Measurements from ENCODE around the gene ZAR1L. TPM values are rescaled to one million over a fixed set of nuclear protein-coding genes. Genes with fewer than 3 reads are reported as not detected.

ZAR1L gene
- total RNA-seq, 2 experiments from 2014 or later, result not detected

DNA sequence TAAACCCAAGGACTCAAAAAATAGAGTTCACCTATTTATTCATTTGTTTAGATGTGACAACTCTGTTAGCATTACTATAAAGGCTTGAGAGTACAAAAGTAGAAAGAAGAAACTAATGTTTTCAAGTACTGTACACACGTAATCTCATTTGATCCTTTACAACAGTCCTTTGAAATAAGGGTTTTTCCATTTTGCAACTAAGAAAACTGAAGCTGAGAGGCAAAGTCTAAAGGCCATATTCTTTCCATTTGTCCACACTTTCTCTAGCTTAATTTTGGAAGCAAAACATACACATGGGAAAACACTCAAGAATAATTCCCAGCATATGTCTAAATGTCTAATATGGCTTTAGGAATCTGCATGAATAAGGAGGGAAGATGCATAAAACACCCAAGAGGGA lies 34.1 kb downstream of the ZAR1L start:
- no peaks in the 10 kb centered on the region for H3K27me3 Mint-ChIP-seq

DNA sequence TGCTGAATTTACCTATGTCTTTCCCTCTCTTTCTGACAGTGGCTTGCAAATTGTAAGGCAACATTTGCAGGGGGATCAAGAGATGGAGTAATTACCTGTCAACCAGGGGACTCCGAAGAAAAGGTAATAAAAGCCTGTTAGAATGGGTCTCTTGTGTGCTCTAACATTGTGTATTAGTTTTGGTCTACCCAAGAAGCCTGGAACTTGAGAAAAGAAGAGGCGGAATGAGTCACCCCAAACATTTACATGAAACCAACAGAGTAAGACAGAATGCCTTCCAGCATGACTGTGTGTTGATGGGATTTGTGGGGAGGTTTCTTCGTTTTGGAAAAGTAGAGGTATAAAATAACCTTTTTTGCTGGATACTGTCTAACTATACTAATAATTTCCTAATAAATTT lies 36.7 kb downstream of the ZAR1L start:
- POLR2A ChIA-PET, result no interaction called here
- H3K4me3 ChIP-seq (ENCODE audit: low read length), result no peak overlapping the region
- no peak overlapping the region for H3K27ac ChIP-seq (ENCODE audit: low read depth in 1 of 2, low read length in 2 of 2)
- Mint-ChIP-seq H3K36me3 (ENCODE audit: low read depth) (peaks cover 31% of the 10 kb centered on the region), H3K4me1 (ENCODE audit: low read depth) (no peaks in the 10 kb centered on the region), H3K4me3 (no peak overlapping the region), H3K9me3 (no peaks in the 10 kb centered on the region), H3K27ac (no peak overlapping the region), H3K27me3 (no peaks in the 10 kb centered on the region)
- TF ChIP-seq, protein P1, sequence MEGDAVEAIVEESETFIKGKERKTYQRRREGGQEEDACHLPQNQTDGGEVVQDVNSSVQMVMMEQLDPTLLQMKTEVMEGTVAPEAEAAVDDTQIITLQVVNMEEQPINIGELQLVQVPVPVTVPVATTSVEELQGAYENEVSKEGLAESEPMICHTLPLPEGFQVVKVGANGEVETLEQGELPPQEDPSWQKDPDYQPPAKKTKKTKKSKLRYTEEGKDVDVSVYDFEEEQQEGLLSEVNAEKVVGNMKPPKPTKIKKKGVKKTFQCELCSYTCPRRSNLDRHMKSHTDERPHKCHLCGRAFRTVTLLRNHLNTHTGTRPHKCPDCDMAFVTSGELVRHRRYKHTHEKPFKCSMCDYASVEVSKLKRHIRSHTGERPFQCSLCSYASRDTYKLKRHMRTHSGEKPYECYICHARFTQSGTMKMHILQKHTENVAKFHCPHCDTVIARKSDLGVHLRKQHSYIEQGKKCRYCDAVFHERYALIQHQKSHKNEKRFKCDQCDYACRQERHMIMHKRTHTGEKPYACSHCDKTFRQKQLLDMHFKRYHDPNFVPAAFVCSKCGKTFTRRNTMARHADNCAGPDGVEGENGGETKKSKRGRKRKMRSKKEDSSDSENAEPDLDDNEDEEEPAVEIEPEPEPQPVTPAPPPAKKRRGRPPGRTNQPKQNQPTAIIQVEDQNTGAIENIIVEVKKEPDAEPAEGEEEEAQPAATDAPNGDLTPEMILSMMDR (IDR thresholded peaks at IDR 0.05), result no peak
- no peak for ATAC-seq (ENCODE audit: poor library complexity)
- intact Hi-C loops (cut with DNase I, micrococcal nuclease), result no loop called here
- no peaks in the 10 kb centered on the region for H3K9me3 ChIP-seq (ENCODE audit: control insufficient read depth in 1 of 2, insufficient read depth in 1 of 2, low read length in 2 of 2)
- CTCF ChIA-PET, result no interaction called here
- H3K4me1 ChIP-seq (ENCODE audit: insufficient read depth, low read length), result no peaks in the 10 kb centered on the region
- no peak for DNase-seq
- no peaks in the 10 kb centered on the region for H3K27me3 ChIP-seq (ENCODE audit: control insufficient read depth in 1 of 2, insufficient read depth in 2 of 2, low read length in 2 of 2)
- H3K36me3 ChIP-seq (ENCODE audit: insufficient read depth, low read length), result peaks cover 12% of the 10 kb centered on the region

More for the DNA sequence above, 34.1 kb downstream of the ZAR1L start:
- intact Hi-C loops (cut with DNase I, micrococcal nuclease), result no loop called here
- no peak for ATAC-seq (ENCODE audit: poor library complexity)
- Histone ChIP-seq H3K4me1 (ENCODE audit: insufficient read depth, low read length) (no peaks in the 10 kb centered on the region), H3K27ac (ENCODE audit: low read depth in 1 of 2, low read length in 2 of 2) (no peak overlapping the region), H3K27me3 (ENCODE audit: control insufficient read depth in 1 of 2, insufficient read depth in 2 of 2, low read length in 2 of 2) (no peaks in the 10 kb centered on the region), H3K4me3 (ENCODE audit: low read length) (no peak overlapping the region), H3K36me3 (ENCODE audit: insufficient read depth, low read length) (peaks cover 5% of the 10 kb centered on the region), H3K9me3 (ENCODE audit: control insufficient read depth in 1 of 2, insufficient read depth in 1 of 2, low read length in 2 of 2) (no peaks in the 10 kb centered on the region)
- Mint-ChIP-seq H3K9me3 (no peaks in the 10 kb centered on the region), H3K36me3 (ENCODE audit: low read depth) (peaks cover 22% of the 10 kb centered on the region), H3K27ac (no peak overlapping the region), H3K4me1 (ENCODE audit: low read depth) (no peaks in the 10 kb centered on the region), H3K4me3 (no peak overlapping the region)
- DNase-seq, result no peak
- ChIA-PET CTCF (no interaction called here), POLR2A (no interaction called here)
- TF ChIP-seq, protein P1 (IDR thresholded peaks at IDR 0.05), result no peak

DNA sequence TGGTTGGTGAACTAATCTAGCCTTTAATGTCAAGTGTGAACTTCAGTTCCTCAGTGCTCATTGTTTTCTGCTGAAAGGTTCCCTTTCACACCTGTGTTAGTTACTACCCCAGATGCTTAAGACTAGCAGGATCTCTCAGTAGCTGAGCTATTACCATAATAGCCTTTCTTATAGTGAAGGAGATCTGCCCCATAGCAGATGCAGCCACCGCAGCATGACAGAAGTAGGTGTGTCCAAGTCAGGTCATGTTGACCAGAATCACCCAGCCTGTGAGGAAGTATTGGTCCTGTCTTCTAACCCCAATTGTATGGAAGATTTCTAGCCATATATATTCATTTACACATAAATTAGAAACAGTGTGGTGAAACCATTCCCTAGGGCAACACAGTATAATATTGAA lies 37.3 kb downstream of the ZAR1L start:
- Histone ChIP-seq H3K27ac (ENCODE audit: low read depth in 1 of 2, low read length in 2 of 2) (no peak overlapping the region), H3K4me3 (ENCODE audit: low read length) (no peak overlapping the region), H3K27me3 (ENCODE audit: control insufficient read depth in 1 of 2, insufficient read depth in 2 of 2, low read length in 2 of 2) (no peaks in the 10 kb centered on the region), H3K36me3 (ENCODE audit: insufficient read depth, low read length) (peaks cover 12% of the 10 kb centered on the region), H3K4me1 (ENCODE audit: insufficient read depth, low read length) (no peaks in the 10 kb centered on the region), H3K9me3 (ENCODE audit: control insufficient read depth in 1 of 2, insufficient read depth in 1 of 2, low read length in 2 of 2) (no peaks in the 10 kb centered on the region)
- ATAC-seq (ENCODE audit: poor library complexity) (no peak), DNase-seq (no peak)
- Mint-ChIP-seq H3K4me3 (no peak overlapping the region), H3K36me3 (ENCODE audit: low read depth) (peaks cover 31% of the 10 kb centered on the region), H3K27ac (no peak overlapping the region), H3K27me3 (no peaks in the 10 kb centered on the region), H3K4me1 (ENCODE audit: low read depth) (no peaks in the 10 kb centered on the region), H3K9me3 (no peaks in the 10 kb centered on the region)
- ChIA-PET POLR2A (interaction anchor here (0.8 kb wide), 1 partner anchor 8 kb away, joined by 3 read pairs; no protein-coding TSS in a partner anchor), CTCF (no interaction called here)
- TF ChIP-seq, protein P1 (IDR thresholded peaks at IDR 0.05), result no peak
- intact Hi-C loops (cut with DNase I, micrococcal nuclease), result no loop called here
